DMS53 (cell line): ENCODE data around the gene EXTL1.

Experiments
- DNase-seq: peaks from one replicate; lab custom pipeline; 2025; lab: John Stamatoyannopoulos, UW

Gene EXTL1

GRCh38 chr1:26070296-26070962, 48.9 kb downstream of the EXTL1 start:
- DNase-seq: peak; percentile 22

DNA sequence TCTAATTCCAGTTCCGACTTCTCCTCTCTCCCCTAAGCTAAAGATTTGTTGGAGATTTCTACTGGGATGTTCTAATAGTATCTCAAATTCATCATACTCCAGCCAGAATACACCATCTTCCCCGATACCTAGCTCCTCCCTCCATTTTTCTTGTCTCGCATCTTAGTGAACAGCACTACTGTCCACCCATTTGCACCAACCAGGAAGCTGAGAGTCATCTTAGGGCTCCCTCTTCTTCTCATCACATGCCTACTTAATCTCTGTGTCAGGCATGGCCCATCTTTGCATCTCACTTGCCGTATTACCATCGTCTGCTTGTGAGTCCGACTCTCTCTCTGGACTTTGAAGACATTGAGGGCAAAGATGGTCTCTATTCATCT, 49.4 kb downstream of the EXTL1 start:
- no peak for DNase-seq

DNA sequence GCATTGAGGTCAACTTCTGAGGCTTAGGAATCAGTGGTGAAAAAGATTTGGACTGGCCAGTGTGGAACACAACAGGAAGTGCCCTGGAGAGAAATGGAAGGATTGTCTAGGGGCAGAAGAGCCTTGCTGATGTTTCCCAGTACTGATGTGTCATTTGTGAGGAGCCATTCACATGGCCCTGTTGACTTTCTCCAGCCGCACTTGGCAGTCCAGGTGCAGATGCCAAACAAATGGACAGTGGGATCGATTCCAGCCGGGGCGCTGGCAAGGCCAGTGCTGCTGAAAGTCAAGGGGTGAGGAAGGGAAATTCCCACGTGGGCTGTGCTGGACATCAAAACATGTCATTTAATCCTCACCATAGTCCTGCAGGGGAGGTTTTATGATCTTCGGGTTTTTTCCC, 50.7 kb downstream of the EXTL1 start:
- DNase-seq: peak; percentile 24

- DNase-seq: no peak
These were observed 54.0 kb downstream of the EXTL1 start for GRCh38 chr1:26075421-26076144.

DNA sequence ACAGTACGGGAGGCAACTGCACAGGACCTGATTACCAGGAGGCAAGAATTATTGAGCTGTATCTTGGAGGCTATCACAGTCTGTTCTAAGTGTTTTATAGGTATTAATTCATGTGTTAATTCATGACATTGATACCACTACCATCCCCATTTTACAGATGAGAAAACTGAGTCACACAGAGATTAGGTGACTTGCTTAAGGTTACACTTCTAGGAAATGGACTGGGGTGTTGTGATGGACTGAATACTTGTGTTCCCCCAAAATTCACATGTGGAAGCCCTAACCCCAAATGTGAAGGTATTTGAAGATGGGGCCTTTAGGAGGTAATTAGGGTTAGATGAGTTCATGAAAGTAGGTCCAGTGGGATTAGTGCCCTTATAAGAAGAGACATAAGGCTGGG, 55.9 kb downstream of the EXTL1 start:
- no peak for DNase-seq

GRCh38 chr1:26078286-26079177, 57.0 kb downstream of the EXTL1 start:
- DNase-seq: no peak

DNA sequence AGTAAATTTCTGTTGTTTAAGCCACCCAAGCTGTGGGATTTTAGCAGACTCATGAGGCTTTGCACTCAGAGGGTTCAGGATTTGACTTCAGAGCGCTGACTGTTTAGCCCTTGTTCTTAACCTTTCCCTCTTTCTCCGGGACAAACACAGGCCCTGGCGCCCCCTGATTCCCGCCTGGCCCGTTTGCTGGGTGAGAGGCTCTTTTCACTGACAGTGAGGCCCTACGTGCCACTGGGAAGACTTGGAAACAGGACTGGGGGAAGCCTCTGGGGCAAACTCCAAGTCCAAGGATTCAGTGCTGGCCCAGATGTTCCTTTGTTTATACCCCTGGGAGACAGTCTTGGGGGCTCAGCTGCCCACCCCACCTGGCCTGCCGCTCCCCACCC, 57.6 kb downstream of the EXTL1 start:
- no peak for DNase-seq

DNA sequence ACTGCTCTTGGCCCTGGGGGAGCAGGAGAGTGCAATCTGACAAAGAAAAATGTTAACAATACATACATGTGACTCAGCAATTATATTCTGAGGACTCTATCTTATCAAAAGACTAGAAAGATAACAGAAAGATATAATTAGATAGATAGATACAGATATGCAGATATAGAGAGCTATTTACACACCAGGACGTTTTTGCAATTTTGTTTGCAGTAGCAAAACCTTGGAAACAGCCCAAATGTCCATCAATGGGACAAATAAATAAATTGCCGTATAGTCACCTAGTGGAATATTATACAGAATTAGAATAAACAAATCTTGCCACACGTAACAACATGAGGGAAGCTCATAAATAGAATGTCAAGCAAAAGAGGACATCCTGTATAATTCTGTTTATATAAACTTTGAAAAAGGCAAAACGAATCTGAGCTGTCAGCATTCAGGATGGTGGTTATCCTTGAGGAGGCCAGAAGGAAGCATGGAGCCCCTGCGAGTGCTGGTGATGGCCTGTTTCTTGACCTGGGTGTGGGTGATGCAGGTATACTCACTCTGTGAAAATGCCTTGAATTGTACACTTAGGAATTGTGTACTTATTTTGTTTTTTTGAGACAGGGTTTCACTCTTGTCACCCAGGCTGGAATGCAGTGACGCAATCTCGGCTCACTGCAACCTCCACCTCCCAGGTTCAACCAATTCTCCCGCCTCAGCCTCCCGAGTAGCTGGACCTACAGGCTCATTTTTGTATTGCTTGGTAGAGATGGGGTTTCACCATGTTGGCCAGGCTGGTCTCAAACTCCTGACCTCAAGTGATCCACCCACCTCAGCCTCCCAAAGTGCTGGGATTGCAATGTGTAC, 58.6 kb downstream of the EXTL1 start:
- no peak for DNase-seq

DNA sequence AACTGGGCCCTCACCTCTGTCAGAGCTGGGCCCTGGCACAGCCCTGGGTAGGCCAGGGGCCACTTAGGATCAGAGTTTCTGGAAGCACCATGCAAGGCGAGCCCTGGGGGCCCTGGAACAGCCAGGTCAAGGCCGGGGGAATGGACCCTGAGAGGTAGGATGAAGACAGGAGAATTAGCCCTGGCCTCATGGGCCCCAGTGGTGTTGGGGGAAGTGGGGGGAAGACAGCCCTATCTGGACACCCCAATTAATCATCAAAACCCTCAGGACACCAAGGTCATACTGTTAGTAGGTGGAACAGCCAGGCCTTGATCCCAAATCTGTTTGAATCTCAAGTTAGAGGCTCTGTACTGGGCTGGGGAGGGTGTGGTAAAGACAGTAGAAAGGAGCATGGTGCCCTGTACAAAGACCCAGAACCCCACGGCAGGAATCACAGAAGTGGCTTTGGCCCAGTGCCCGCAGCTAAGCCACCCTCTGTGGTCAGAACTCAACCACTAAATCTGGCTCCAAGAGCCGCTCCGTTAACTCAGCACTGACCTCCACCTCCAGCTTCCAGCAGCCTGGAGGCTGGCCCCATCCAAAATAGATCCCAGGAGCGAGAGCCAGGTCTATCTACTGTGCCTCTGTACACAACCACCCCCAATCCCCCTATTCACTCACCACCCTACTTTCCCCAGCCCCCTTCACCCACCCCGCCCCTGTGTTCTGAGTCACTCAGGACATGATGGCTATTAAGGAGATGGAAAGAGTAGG, 59.9 kb downstream of the EXTL1 start:
- no peak for DNase-seq

DNA sequence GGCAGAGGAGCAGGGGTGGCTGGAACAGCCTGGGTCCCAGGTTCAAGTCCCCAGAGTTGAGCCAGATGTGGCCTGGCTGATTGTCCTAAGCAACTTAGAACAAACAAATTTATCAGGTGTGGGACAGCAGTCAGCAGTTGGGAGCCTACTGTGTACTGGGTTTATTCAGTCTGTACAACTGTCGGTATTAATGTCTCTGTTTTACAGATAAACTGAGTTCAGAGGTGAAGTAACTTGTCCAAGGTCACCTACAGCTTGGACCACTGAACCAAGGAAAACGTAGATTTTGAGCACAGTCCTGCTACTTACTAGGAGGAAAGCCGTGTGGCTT, 60.4 kb downstream of the EXTL1 start:
- DNase-seq: no peak

- no peak for DNase-seq
These were observed 61.6 kb downstream of the EXTL1 start for GRCh38 chr1:26083208-26083607.

- no peak for DNase-seq
These were observed 62.6 kb downstream of the EXTL1 start for GRCh38 chr1:26084091-26084561.

- DNase-seq: no peak
These were observed 63.3 kb downstream of the EXTL1 start for GRCh38 chr1:26084844-26085243.
